HG03520 (cell line): ENCODE measurements around the gene ANKRD2.

ENCODE experiments used
- ATAC-seq: cut with Tn5 transposase; IDR thresholded peaks from one replicate; pipeline ENCODE4 v1.9.1; 2021; ENCODE audit warnings: mild to moderate bottlenecking, moderate library complexity; ENCODE audit not compliant: unreplicated experiment

Gene ANKRD2

DNA sequence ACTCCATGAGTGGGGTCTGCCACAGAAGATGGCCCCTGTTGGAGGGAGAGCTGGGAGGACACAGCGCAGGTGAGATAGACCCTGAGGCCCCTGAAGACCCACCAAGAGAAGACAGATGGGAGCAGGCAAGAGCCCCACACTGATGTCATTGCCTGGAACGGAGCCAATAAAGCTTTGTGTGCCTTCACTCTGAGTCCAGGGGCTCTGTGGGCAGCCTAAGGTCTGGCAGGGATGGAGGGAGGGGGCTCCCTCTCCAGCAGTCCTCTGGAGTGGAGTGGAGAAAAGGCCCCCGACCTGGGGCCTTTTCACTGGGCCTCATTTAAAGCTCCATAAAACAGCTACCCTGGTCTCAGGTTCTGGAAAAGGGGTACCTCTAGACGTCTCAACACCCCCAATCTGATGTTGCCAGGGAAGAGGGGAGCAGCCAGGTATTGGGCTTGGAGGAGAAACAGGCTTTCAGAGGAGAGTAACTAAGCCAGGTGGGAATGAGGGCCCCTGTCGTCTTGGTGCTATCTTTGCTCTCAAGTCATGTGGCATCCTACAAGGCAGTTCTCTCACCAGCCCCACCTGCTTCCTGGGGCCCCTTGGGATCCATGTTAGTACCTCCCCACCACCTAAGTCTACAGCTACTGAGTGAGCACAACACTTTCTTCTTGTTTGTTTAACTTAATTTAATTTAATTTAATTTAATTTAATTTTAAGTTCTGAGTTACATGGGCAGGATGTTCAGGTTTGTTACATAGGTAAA, 18.3 kb downstream of the ANKRD2 start:
- no peak for ATAC-seq

DNA sequence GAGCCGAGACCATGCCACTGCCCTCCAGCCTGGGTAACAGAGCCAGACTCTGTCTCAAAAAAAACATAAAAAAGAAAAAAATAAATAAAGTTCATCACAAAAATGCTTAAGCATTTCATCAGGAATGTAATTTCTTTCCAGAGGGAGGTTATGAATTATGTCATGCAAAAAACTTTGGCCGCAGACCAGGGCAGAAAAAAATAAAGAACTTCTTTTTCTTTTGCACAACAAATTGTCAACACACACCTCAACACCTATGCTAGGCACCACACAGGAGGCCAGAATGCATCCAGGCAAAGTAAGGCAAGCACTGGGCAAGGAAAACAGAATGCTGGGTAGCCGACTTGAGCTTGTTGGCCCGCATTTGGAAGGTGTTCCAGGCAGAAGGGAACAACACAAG, 20.8 kb downstream of the ANKRD2 start:
- no peak for ATAC-seq

DNA sequence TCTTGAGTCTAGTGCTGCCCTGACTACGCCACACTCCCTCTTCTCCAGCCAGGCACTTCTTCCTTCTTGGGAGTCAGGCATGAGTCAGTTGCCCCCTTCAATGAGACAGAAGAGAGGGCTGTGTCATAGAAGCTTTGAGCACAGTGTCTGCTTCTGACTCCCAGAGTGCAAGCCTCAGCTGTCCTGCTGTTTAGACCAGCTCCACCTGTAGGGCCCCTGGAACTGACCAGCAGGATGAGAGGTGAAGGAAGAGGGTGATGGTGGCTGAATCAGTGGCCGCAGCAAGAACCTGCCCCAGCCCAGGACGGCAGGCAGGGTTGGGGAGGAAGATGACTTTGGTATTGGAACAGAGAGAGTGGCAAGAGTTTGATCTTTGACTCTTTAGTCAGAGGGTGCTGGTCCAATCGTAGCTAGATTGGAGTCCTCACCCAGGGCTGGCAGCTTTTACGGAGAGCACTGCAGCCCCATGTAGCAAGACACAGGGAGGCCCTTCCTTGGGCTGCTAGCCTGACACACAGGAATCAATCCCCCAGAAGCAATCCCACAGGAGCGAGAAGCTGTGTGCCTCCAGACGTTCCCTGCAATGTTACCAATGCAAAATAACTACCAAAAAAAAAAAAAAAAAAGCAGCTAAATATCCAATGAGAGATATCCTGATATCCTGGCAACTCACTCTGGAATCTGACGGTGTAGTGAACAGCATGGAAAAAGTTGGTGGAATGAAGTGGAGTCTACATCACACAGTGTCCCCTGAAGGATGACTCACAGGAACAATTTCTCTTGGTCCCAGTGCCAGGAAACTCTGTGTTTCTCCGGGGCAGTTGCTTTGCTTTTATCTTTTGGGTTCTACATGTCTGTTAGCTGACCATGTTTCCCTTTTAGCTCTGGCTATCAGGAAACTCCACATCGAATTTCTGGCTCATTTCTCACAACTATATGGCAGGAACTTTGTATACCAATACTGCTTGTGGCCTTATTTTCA, 23.8 kb downstream of the ANKRD2 start:
- ATAC-seq, result no peak

GRCh38 chr10:97597778-97598177, 25.2 kb downstream of the ANKRD2 start:
- ATAC-seq, result no peak

- no peak for ATAC-seq
These were observed 26.1 kb downstream of the ANKRD2 start for GRCh38 chr10:97598407-97599271.

- no peak for ATAC-seq
These were observed 26.7 kb downstream of the ANKRD2 start for GRCh38 chr10:97599272-97599619.

DNA sequence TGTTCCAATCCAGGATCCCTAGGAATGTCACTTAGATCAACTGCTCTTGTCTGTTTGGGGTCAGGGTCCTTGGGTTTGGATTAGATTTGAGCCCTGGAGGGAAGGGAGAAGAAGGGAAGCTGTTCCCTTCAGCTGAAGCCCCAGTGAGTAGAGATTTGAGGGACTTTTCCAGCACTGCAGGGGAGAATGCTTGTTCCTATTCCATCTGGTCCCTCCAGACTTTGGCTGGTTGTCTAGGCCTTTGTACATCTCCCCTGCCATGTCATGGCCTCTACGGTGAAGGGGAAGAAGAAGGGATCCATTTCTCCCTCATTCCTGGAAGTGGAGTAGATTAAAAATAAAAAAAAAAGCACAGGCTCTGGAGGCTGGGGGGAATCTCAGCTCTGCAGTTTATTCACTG, 28.0 kb downstream of the ANKRD2 start:
- ATAC-seq, result no peak

GRCh38 chr10:97601268-97602215, 29.0 kb downstream of the ANKRD2 start:
- no peak for ATAC-seq

- no peak for ATAC-seq
These were observed 34.6 kb downstream of the ANKRD2 start for GRCh38 chr10:97607095-97607636.

DNA sequence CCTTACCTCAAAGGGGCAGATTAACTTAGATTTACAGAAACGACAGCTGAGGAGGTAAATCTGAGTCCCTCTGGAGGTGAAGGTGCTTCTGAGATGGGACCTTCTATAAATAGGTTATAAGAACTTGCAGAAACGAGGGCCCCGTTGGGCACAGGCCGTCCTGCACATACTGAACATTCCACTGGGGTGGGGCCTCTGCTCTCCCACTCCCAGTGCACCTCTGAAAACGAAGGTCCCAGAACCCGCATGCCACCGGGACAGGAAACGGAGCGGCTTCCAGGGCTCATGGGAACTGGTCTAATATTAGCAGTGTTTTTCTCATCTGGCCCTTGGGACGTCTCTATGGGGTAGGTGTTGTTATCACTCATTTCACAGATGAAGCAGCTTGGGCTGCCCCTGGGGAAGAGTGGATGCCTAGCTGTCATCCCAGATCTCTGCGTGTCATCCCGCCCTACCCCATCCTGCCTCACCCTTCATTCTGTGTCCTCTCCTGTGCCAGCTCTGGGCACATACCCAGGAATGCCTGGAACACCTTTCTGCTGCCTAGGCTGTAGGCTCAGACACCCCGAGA, 36.5 kb downstream of the ANKRD2 start:
- no peak for ATAC-seq

DNA sequence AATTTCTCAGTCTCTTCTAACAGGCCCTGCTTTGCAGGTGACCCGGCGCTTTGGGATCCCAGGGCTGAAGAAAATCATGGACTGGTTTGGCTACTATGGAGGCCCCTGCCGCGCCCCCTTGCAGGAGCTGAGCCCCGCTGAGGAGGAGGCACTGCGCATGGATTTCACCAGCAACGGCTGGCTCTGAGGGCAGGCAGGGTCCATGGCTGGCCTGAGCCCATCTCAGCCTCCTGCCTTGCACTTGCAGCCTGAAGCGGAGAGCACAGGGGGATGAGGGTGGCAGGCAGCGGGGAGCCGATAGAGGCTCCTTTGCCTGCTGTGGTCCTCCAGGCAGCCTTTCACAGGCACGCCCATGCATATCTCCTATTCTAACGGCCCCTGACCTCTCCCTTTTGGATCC, 38.9 kb downstream of the ANKRD2 start:
- no peak for ATAC-seq

DNA sequence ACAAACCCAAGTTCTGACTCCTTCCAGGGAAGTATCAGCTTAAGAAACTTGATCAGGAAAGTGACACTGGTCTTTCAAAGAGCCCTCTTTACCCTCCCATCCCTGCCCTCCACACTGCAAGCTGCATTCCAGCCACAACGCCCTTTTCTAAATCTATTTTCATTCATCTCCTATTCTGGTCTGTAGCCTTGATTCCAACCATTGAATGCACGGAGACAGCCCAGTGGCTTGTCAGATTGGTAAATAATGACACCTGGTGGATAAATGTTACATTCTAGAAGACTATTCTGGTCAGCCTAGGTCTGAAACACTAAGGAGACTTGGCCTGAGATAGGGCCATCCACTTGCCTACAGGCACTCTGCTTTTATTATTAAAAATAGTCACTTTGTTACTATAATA, 39.8 kb downstream of the ANKRD2 start:
- no peak for ATAC-seq

DNA sequence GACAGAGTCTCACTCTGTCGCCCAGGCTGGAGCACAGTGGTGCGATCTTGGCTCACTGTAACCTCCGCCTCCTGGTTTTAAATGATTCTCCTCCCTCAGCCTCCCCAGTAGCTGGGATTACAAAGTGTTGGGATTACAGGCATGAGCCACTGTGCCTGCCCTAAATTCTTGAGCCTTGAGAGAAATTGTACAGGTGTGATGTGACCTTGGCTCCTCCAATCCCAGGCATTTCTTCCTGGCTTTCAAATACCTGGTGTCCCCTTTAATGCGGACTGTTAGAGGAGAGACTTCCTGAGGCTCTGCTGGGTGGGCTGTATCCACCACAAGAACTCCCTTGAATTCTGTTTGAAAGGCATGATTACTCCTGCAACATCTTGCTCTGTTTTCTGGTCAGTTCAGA, 45.7 kb downstream of the ANKRD2 start:
- ATAC-seq, result no peak

DNA sequence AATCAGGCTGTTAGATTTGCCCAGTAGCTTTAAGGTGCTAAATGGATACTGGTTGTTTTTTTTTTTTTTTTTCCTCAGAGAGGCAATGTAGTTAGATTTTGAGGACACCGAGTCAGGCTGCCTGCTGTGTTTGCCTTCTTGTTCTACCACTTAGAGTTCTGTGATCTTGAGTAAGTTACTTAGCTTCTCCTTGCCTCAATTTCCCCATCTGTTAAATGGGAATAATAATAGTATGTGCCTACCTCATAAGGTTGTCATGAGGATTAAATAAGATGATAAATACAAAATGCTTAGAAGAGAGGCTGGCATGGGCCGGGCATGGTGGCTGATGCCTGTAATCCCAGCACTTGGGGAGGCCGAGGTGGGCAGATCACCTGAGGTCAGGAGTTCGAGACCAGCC, 46.2 kb downstream of the ANKRD2 start:
- no peak for ATAC-seq

GRCh38 chr10:97623277-97623676, 50.7 kb downstream of the ANKRD2 start:
- no peak for ATAC-seq

DNA sequence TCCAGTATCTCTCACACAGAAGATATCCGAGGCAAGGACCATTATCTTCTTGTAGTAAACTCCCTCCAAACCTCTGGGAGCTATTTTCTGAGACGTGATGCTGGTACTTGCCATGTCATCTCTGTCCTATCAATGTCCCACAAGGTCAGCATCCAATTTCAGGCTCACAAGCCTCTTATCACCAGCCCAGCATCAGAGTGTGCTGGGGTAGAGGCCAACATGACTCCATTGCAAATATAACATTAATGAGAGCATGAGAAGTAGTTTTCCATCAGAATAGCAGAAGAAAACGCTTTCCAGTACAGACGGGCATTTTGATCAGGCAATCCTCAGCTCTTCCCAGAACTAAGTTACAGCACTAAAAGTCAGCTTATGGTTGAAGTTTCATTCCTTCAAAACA, 55.2 kb downstream of the ANKRD2 start:
- no peak for ATAC-seq

- no peak for ATAC-seq
These were observed 55.6 kb downstream of the ANKRD2 start for GRCh38 chr10:97628228-97628627.

DNA sequence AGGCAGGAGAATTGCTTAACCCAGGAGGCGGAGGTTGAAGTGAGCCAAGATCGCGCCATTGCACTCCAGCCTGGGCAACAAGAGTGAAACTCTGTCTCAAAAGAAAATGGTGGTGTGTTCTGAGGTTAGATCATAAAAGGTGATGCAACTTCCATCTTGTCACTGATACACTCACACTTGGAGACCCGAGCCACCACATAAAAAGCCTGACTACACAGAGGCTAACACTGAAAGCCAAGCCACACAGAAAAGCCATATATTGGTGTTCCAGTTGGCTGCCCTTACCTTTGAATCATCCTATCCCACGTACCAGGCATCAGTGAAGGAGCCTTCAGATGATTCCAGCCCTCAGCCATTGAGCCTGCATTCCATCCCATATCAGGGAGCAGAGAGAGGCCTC, 56.7 kb downstream of the ANKRD2 start:
- no peak for ATAC-seq

DNA sequence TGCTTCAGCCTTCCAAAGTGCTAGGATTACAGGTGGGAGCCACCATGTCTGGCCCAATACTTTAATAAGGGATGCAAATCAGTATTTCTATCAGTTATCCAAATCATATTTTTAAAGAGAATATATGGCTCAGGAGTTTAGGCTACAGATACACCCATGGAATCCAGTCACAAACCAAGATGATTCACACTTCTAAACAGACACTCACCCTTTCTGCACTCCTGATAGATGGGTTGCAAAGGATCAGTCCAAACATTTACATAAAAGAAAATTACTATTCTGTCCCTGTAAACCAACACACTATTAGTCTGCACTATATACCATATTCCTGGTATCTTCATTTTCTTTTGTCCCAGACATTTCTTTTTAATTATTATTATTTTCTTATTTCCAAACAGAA, 58.5 kb downstream of the ANKRD2 start:
- no peak for ATAC-seq
